ENCODE measurements around the gene CDH4. TPM values are rescaled to one million over a fixed set of nuclear protein-coding genes. Genes with fewer than 3 reads are reported as not detected.

CDH4 gene
- total RNA-seq, 2 donors from 2014 or later, result 0.05 to 2.2 TPM

GRCh38 chr20:61311656-61312387 lies 59.8 kb downstream of the CDH4 start:
- intact Hi-C loops (cut with DNase I), result no loop called here
- WGBS, result 73% methylated on average over 13 of the region's 13 CpGs
- no peak overlapping the region for H3K4me3 ChIP-seq
- no peaks in the 10 kb centered on the region for H3K4me1 ChIP-seq (replicated peaks)
- TF ChIP-seq POLR2AphosphoS5 (IDR thresholded peaks at IDR 0.05), result no peak
- TF ChIP-seq CTCF (IDR thresholded peaks at IDR 0.05), result no peak
- no peak for TF ChIP-seq POLR2A (IDR thresholded peaks at IDR 0.05)
- no peaks in the 10 kb centered on the region for H3K36me3 ChIP-seq
- H3K27me3 ChIP-seq (replicated peaks; ENCODE audit: insufficient read depth), result peaks cover 3% of the 10 kb centered on the region
- DNase-seq (ENCODE audit: low spot score), result no peak
- no peaks in the 10 kb centered on the region for H3K9me3 ChIP-seq
- no peak overlapping the region for H3K27ac ChIP-seq

GRCh38 chr20:61312925-61313324 lies 60.9 kb downstream of the CDH4 start:
- Histone ChIP-seq H3K4me1 (replicated peaks) (no peaks in the 10 kb centered on the region), H3K36me3 (no peaks in the 10 kb centered on the region), H3K4me3 (no peak overlapping the region), H3K27ac (no peak overlapping the region), H3K27me3 (replicated peaks; ENCODE audit: insufficient read depth) (peaks cover 3% of the 10 kb centered on the region), H3K9me3 (no peaks in the 10 kb centered on the region)
- no peak for TF ChIP-seq POLR2A (IDR thresholded peaks at IDR 0.05)
- no peak for TF ChIP-seq POLR2AphosphoS5 (IDR thresholded peaks at IDR 0.05)
- no peak for TF ChIP-seq CTCF (IDR thresholded peaks at IDR 0.05)
- no peak for DNase-seq (ENCODE audit: low spot score)
- intact Hi-C loops (cut with DNase I), result no loop called here
- WGBS, result 73% methylated on average over 13 of the region's 13 CpGs

- DNase-seq (ENCODE audit: low spot score), result no peak
- Histone ChIP-seq H3K27me3 (replicated peaks; ENCODE audit: insufficient read depth) (peaks cover 3% of the 10 kb centered on the region), H3K27ac (no peak overlapping the region), H3K4me1 (replicated peaks) (no peaks in the 10 kb centered on the region), H3K36me3 (no peaks in the 10 kb centered on the region), H3K4me3 (no peak overlapping the region), H3K9me3 (no peaks in the 10 kb centered on the region)
- TF ChIP-seq POLR2AphosphoS5 (IDR thresholded peaks at IDR 0.05), result no peak
- TF ChIP-seq CTCF (IDR thresholded peaks at IDR 0.05), result no peak
- no peak for TF ChIP-seq POLR2A (IDR thresholded peaks at IDR 0.05)
- intact Hi-C loops (cut with DNase I), result no loop called here
- WGBS, result 88% methylated on average over 11 of the region's 11 CpGs
Observed at GRCh38 chr20:61313396-61313795, 61.3 kb downstream of the CDH4 start.

DNA sequence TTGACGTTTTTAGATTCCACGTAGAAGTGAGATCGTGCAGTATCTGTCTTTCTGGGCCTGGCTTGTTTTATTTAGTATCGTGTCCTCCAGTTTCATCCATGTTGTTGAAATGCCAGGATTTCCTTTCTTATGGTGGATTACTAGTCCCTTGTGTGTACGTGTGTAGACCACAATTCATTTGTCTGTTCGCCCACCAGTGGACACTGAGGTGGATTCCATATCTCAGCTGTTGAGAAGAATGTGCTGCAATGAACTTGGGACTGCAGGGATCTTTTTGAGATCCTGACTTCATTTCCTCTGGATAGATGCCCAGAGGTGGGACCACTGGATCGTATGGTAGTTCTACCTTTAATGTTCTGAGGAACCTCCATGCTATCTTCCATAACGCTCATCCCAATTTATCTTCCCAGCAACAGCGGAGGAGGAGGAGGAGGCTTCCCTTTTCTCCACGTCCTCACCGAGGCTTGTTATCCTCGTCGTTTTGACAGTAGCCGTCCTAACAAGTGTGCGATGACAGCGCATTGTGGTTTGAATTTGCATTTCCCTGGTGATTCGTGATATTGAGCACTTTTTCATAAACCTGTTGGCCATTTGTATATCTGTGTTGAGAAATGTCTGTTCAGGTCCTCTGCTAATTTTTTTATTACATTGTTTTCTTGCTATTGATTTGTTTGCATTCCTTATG lies 62.4 kb downstream of the CDH4 start:
- H3K4me3 ChIP-seq, result no peak overlapping the region
- H3K36me3 ChIP-seq, result no peaks in the 10 kb centered on the region
- intact Hi-C loops (cut with DNase I), result no loop called here
- no peak overlapping the region for H3K27ac ChIP-seq
- WGBS, result 79% methylated on average over 17 of the region's 17 CpGs
- H3K9me3 ChIP-seq, result no peaks in the 10 kb centered on the region
- peaks cover 3% of the 10 kb centered on the region for H3K27me3 ChIP-seq (replicated peaks; ENCODE audit: insufficient read depth)
- TF ChIP-seq CTCF (IDR thresholded peaks at IDR 0.05) (no peak), POLR2A (IDR thresholded peaks at IDR 0.05) (no peak), POLR2AphosphoS5 (IDR thresholded peaks at IDR 0.05) (no peak)
- H3K4me1 ChIP-seq (replicated peaks), result no peaks in the 10 kb centered on the region
- no peak for DNase-seq (ENCODE audit: low spot score)

DNA sequence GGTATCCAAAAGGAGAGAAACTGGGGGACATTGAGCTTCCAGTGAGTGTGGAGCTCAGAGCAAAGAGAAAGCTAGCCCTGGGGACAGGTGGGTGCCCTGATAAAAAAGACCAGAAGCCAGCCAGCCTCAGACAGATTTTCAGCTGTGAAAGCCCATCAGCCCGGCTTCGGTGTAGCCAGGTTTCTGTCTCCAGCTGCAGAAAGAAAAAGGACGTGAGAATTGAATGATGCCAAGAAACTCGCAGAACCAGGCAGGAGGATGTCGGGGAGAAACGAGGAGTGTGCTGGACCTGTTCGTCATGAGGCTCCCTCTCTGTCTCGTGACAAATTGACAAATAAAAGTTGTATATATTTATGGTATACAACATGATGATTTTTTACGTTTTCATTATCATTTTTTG lies 63.3 kb downstream of the CDH4 start:
- Histone ChIP-seq H3K9me3 (no peaks in the 10 kb centered on the region), H3K4me1 (replicated peaks) (no peaks in the 10 kb centered on the region), H3K27ac (no peak overlapping the region), H3K4me3 (no peak overlapping the region), H3K27me3 (replicated peaks; ENCODE audit: insufficient read depth) (peaks cover 3% of the 10 kb centered on the region), H3K36me3 (no peaks in the 10 kb centered on the region)
- no peak for DNase-seq (ENCODE audit: low spot score)
- intact Hi-C loops (cut with DNase I), result no loop called here
- TF ChIP-seq POLR2A (IDR thresholded peaks at IDR 0.05) (no peak), CTCF (IDR thresholded peaks at IDR 0.05) (no peak), POLR2AphosphoS5 (IDR thresholded peaks at IDR 0.05) (no peak)
- WGBS, result 68% methylated on average over 9 of the region's 9 CpGs

All from prostate gland (tissue), 2 donors.